HEK293T (cell line): ENCODE results near the gene IP6K3.

ENCODE experiments used
- CTCF ChIA-PET: fragments of 350-600 bp; formaldehyde crosslinking; extraction: SDS; loops from one replicate; lab custom pipeline; 2021; ENCODE audit warnings: antibody characterized with exemption, inconsistent platforms; lab: Yijun Ruan, JAX
- POLR2A ChIA-PET: fragments of 350-600 bp; formaldehyde crosslinking; extraction: SDS; loops from one replicate; lab custom pipeline; 2020; ENCODE audit warnings: antibody characterized with exemption, inconsistent platforms; lab: Yijun Ruan, JAX
- DNase-seq: peaks from one replicate; pipeline ENCODE4 v3.0.0; 2012; ENCODE audit warnings: mixed read lengths; ENCODE audit errors: extremely low spot score
- ARNT ChIP-seq: fragments of 450-650 bp; IDR thresholded peaks from 2 replicates; pipeline ENCODE4 v1.6.1; 2017; ENCODE audit warnings: mild to moderate bottlenecking
- BHLHE40 ChIP-seq: fragments of 450-650 bp; IDR thresholded peaks from 2 replicates; pipeline ENCODE4 v1.6.1; 2016; ENCODE audit warnings: mild to moderate bottlenecking, moderate library complexity, borderline replicate concordance
- CTBP1 ChIP-seq: fragments of 450-650 bp; IDR thresholded peaks from 2 replicates; pipeline ENCODE4 v1.6.1; 2016; ENCODE audit warnings: borderline replicate concordance
- ELF4 ChIP-seq: fragments of 450-650 bp; IDR thresholded peaks from 2 replicates; pipeline ENCODE4 v1.6.1; 2017; ENCODE audit warnings: antibody characterized with exemption
- FOXA1 ChIP-seq: fragments of 450-650 bp; IDR thresholded peaks from 2 replicates; pipeline ENCODE4 v1.6.1; 2016; ENCODE audit warnings: mild to moderate bottlenecking
- FOXK2 ChIP-seq: fragments of 450-650 bp; IDR thresholded peaks from 2 replicates; pipeline ENCODE4 v1.6.1; 2016; ENCODE audit warnings: mild to moderate bottlenecking
- FOXM1 ChIP-seq: fragments of 450-650 bp; IDR thresholded peaks from 2 replicates; pipeline ENCODE4 v1.6.1; 2017; ENCODE audit warnings: mild to moderate bottlenecking, borderline replicate concordance
- HDGF ChIP-seq: fragments of 450-650 bp; IDR thresholded peaks from 2 replicates; pipeline ENCODE4 v1.6.1; 2017; ENCODE audit warnings: antibody characterized with exemption, borderline replicate concordance
- L3MBTL2 ChIP-seq: fragments of 450-650 bp; conservative IDR thresholded peaks from 2 replicates; pipeline ENCODE4 v1.6.1; 2016; ENCODE audit warnings: mild to moderate bottlenecking
- LEF1 ChIP-seq: fragments of 450-650 bp; IDR thresholded peaks from 2 replicates; pipeline ENCODE4 v1.6.1; 2017; ENCODE audit warnings: mild to moderate bottlenecking, borderline replicate concordance
- NFRKB ChIP-seq: fragments of 450-650 bp; IDR thresholded peaks from 2 replicates; pipeline ENCODE4 v1.6.1; 2016; ENCODE audit warnings: mild to moderate bottlenecking, moderate library complexity
- PKNOX1 ChIP-seq: fragments of 450-650 bp; IDR thresholded peaks from 2 replicates; pipeline ENCODE4 v1.6.1; 2016
- SP1 ChIP-seq: fragments of 450-650 bp; IDR thresholded peaks from 2 replicates; pipeline ENCODE4 v1.6.1; 2017
- SUZ12 ChIP-seq: fragments of 450-650 bp; IDR thresholded peaks from 2 replicates; pipeline ENCODE4 v1.6.1; 2016; ENCODE audit warnings: mild to moderate bottlenecking
- TARDBP ChIP-seq: fragments of 450-650 bp; IDR thresholded peaks from 2 replicates; pipeline ENCODE4 v1.6.1; 2016
- ZNF384 ChIP-seq: fragments of 450-650 bp; IDR thresholded peaks from 2 replicates; pipeline ENCODE4 v1.6.1; 2016

The IP6K3 gene

GRCh38 chr6:33728438-33728837, 18.3 kb downstream of the IP6K3 start:
- CTCF ChIA-PET = interaction anchor here (0.9 to 1.0 kb wide), 2 partner anchors 9 to 16 kb away, joined by 3 to 4 read pairs; no protein-coding TSS in a partner anchor
- DNase-seq = no peak
- TF ChIP-seq NFRKB = no peak
- no peak for TF ChIP-seq L3MBTL2
- TF ChIP-seq CTBP1 = no peak
- no peak for TF ChIP-seq LEF1
- no peak for TF ChIP-seq FOXM1
- no peak for TF ChIP-seq ELF4
- TF ChIP-seq FOXK2 = no peak
- TF ChIP-seq ARNT = no peak
- TF ChIP-seq SP1 = no peak
- POLR2A ChIA-PET = interaction anchor here (2.5 kb wide), 1 partner anchor 17 kb away, joined by 13 read pairs; the partner anchor contains the start of gene UQCC2

- DNase-seq = no peak
- no peak for TF ChIP-seq ELF4
- TF ChIP-seq CTBP1 = no peak
- no peak for TF ChIP-seq PKNOX1
- TF ChIP-seq SP1 = no peak
- TF ChIP-seq TARDBP = no peak
- TF ChIP-seq ZNF384 = no peak
- TF ChIP-seq BHLHE40 = no peak
- TF ChIP-seq ARNT = no peak
- TF ChIP-seq FOXK2 = no peak
- TF ChIP-seq NFRKB = no peak
- TF ChIP-seq LEF1 = no peak
- no peak for TF ChIP-seq FOXM1
- TF ChIP-seq FOXA1 = no peak
- TF ChIP-seq SUZ12 = no peak
- no peak for TF ChIP-seq L3MBTL2
- no peak for TF ChIP-seq HDGF
- CTCF ChIA-PET = interaction anchor here (0.9 to 1.0 kb wide), 2 partner anchors 9 to 16 kb away, joined by 3 to 4 read pairs; no protein-coding TSS in a partner anchor
- POLR2A ChIA-PET = interaction anchor here (2.5 kb wide), 1 partner anchor 17 kb away, joined by 13 read pairs; the partner anchor contains the start of gene UQCC2
Measured at GRCh38 chr6:33727932-33728331, 18.8 kb downstream of the IP6K3 start.

- ChIA-PET POLR2A (no interaction called here), CTCF (no interaction called here)
- no peak for DNase-seq
- TF ChIP-seq HDGF (no peak), FOXA1 (no peak), FOXM1 (no peak), FOXK2 (no peak), LEF1 (no peak), BHLHE40 (no peak), ZNF384 (no peak), NFRKB (no peak), SUZ12 (no peak), L3MBTL2 (no peak), TARDBP (no peak), ARNT (no peak), ELF4 (no peak), PKNOX1 (no peak), CTBP1 (no peak), SP1 (no peak)
Measured at GRCh38 chr6:33727126-33727525, 19.6 kb downstream of the IP6K3 start.

GRCh38 chr6:33726696-33727095, 20.0 kb downstream of the IP6K3 start:
- DNase-seq = no peak
- POLR2A ChIA-PET = interaction anchor here (1.6 kb wide), 1 partner anchor 16 kb away, joined by 8 read pairs; the partner anchor contains the start of gene UQCC2
- TF ChIP-seq ELF4 = no peak
- TF ChIP-seq LEF1 = no peak
- no peak for TF ChIP-seq FOXK2
- no peak for TF ChIP-seq CTBP1
- TF ChIP-seq ARNT = no peak
- TF ChIP-seq SP1 = no peak
- CTCF ChIA-PET = no interaction called here

GRCh38 chr6:33725891-33726673, 20.6 kb downstream of the IP6K3 start:
- ChIA-PET POLR2A (interaction anchor here (1.6 kb wide), 1 partner anchor 15 kb away, joined by 8 read pairs; the partner anchor contains the start of gene UQCC2), CTCF (interaction anchor here (1.2 kb wide), 1 partner anchor 136 kb away, joined by 3 read pairs; no protein-coding TSS in a partner anchor)
- TF ChIP-seq BHLHE40 (no peak), CTBP1 (no peak), PKNOX1 (no peak), TARDBP (no peak), FOXA1 (no peak)
- no peak for DNase-seq

- TF ChIP-seq TARDBP (no peak), SUZ12 (no peak), FOXM1 (no peak), HDGF (no peak), ELF4 (no peak), BHLHE40 (no peak), SP1 (no peak), ZNF384 (no peak), NFRKB (no peak), CTBP1 (no peak), FOXK2 (no peak), FOXA1 (no peak)
- POLR2A ChIA-PET = interaction anchor here (1.6 kb wide), 1 partner anchor 14 kb away, joined by 8 read pairs; the partner anchor contains the start of gene UQCC2
- no peak for DNase-seq
- CTCF ChIA-PET = interaction anchor here (0.5 to 1.2 kb wide), 2 partner anchors 12 to 135 kb away, joined by 3 read pairs; no protein-coding TSS in a partner anchor
Measured at GRCh38 chr6:33725222-33725621, 21.5 kb downstream of the IP6K3 start.
